AG04450 (cell line): ENCODE data around the gene CASR. TPM values are rescaled to one million over a fixed set of nuclear protein-coding genes. Genes with fewer than 3 reads are reported as not detected.
"Not testable (repeated sequence)": the region's sequence is repeated elsewhere in the genome, so short reads cannot be mapped to it uniquely, and the experiment has no call there.

Experiments used
- CTCF ChIA-PET: fragments of 300-600, 350-600 bp; formaldehyde crosslinking; extraction: SDS; loops from one replicate; lab custom pipeline; 2022; ENCODE audit warnings: antibody characterized with exemption, inconsistent platforms; lab: Charles Lee
- POLR2A ChIA-PET: fragments of 350-600 bp; formaldehyde crosslinking; extraction: SDS; loops from one replicate; lab custom pipeline; 2021; ENCODE audit warnings: antibody characterized with exemption, inconsistent platforms; lab: Yijun Ruan, JAX
- DNase-seq: peaks from one replicate; pipeline ENCODE4 v3.0.0-alpha.2; 2011; ENCODE audit warnings: low read depth, low spot score
- H3K27ac ChIP-seq: one replicate; pipeline ENCODE4 v1.5.1; 2012; ENCODE audit warnings: low read depth, low read length, control low read depth
- H3K27me3 ChIP-seq: one replicate; pipeline ENCODE4 v1.6.0; 2012; ENCODE audit warnings: low read length; ENCODE audit not compliant: control insufficient read depth, insufficient read depth
- H3K4me3 ChIP-seq: 2 replicates; pipeline ENCODE4 v1.5.1; 2011; ENCODE audit warnings: mild to moderate bottlenecking, low read depth, low read length, control low read depth
- H3K9me3 ChIP-seq: 2 replicates; pipeline ENCODE4 v1.5.1; 2012; ENCODE audit warnings: low read length; ENCODE audit not compliant: control insufficient read depth, insufficient read depth
- polyA plus RNA-seq: library from polyadenylated mRNA; depleted of rRNA; stranded (reverse); fragments of >200 nt; gene quantifications from 2 replicates; pipeline ENCODE4 v1.2.3, GENCODE V29; 2011
- TF ChIP-seq, protein P1 (sequence below): IDR thresholded peaks from 2 replicates; pipeline ENCODE4 v1.5.1; 2011; ENCODE audit warnings: low read depth, low read length, control low read depth, inconsistent platforms

Gene CASR
- polyA plus RNA-seq, 1 experiment: not detected

DNA sequence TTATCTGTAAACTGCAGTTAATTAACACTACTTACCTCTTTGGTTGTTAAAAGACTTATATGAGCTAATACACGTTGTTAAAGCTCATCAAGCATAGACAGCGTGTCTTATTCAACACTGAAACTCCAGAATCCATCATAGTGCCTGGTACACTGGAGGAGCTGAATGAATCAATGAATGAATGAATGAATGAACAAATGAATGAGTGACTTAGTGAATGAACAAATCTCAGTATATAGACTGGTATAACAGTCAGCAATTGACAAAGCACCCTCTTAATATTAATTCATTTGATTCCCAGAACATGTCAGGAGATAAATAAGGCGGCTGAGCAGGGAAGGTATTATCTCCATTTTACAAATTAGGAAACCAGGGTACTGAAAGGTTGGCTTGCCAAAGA, 7.1 kb downstream of the CASR start:
- no peak for DNase-seq
- CTCF ChIA-PET: no interaction called here
- TF ChIP-seq, protein P1, sequence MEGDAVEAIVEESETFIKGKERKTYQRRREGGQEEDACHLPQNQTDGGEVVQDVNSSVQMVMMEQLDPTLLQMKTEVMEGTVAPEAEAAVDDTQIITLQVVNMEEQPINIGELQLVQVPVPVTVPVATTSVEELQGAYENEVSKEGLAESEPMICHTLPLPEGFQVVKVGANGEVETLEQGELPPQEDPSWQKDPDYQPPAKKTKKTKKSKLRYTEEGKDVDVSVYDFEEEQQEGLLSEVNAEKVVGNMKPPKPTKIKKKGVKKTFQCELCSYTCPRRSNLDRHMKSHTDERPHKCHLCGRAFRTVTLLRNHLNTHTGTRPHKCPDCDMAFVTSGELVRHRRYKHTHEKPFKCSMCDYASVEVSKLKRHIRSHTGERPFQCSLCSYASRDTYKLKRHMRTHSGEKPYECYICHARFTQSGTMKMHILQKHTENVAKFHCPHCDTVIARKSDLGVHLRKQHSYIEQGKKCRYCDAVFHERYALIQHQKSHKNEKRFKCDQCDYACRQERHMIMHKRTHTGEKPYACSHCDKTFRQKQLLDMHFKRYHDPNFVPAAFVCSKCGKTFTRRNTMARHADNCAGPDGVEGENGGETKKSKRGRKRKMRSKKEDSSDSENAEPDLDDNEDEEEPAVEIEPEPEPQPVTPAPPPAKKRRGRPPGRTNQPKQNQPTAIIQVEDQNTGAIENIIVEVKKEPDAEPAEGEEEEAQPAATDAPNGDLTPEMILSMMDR: no peak
- Histone ChIP-seq H3K4me3 (no peak overlapping the region), H3K27me3 (peaks cover 3% of the 10 kb centered on the region), H3K27ac (no peak overlapping the region), H3K9me3 (no peaks in the 10 kb centered on the region)
- POLR2A ChIA-PET: no interaction called here

GRCh38 chr3:122198966-122199365, 15.5 kb downstream of the CASR start:
- Histone ChIP-seq H3K27me3 (no peaks in the 10 kb centered on the region), H3K9me3 (no peaks in the 10 kb centered on the region), H3K27ac (no peak overlapping the region), H3K4me3 (no peak overlapping the region)
- CTCF ChIA-PET: no interaction called here
- TF ChIP-seq, protein P1: no peak
- POLR2A ChIA-PET: no interaction called here
- DNase-seq: no peak

GRCh38 chr3:122199552-122199951, 16.1 kb downstream of the CASR start:
- POLR2A ChIA-PET: no interaction called here
- CTCF ChIA-PET: no interaction called here
- no peak overlapping the region for H3K4me3 ChIP-seq

DNA sequence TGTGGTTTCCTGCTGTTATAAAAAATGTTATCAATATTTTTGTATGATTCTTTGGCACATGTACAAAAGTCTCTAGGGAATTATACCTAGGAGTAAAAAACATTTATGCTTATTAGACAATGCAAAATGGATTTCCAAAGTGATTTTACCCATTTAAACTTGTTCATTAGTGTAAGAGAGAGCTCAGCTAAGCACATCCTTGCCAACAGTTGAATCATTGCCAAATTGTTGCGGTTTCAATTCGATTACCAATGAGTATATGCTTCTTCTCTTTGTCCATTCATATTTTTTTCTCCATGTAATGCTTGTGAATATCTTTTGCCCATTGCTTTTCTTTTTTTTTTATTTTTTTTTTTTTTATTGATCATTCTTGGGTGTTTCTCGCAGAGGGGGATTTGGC, 17.2 kb downstream of the CASR start:
- TF ChIP-seq, protein P1: no peak
- no peak overlapping the region for H3K4me3 ChIP-seq
- no peak overlapping the region for H3K27ac ChIP-seq
- no peaks in the 10 kb centered on the region for H3K9me3 ChIP-seq
- ChIA-PET CTCF (no interaction called here), POLR2A (no interaction called here)
- H3K27me3 ChIP-seq: no peaks in the 10 kb centered on the region
- no peak for DNase-seq

More at GRCh38 chr3:122199552-122199951, 16.1 kb downstream of the CASR start:
- H3K27ac ChIP-seq: no peak overlapping the region
- no peaks in the 10 kb centered on the region for H3K9me3 ChIP-seq
- H3K27me3 ChIP-seq: no peaks in the 10 kb centered on the region
- TF ChIP-seq, protein P1: no peak
- DNase-seq: no peak

GRCh38 chr3:122201476-122201875, 18.0 kb downstream of the CASR start:
- CTCF ChIA-PET, H3K9me3 ChIP-seq, H3K27me3 ChIP-seq, H3K4me3 ChIP-seq, POLR2A ChIA-PET, DNase-seq, H3K27ac ChIP-seq: not testable (repeated sequence)

GRCh38 chr3:122208579-122208978, 25.1 kb downstream of the CASR start:
- DNase-seq: no peak
- Histone ChIP-seq H3K4me3 (no peak overlapping the region), H3K27ac (no peak overlapping the region), H3K27me3 (no peaks in the 10 kb centered on the region), H3K9me3 (no peaks in the 10 kb centered on the region)
- ChIA-PET CTCF (no interaction called here), POLR2A (no interaction called here)
- TF ChIP-seq, protein P1: no peak
